ENCODE results near the gene APRT. TPM values are rescaled to one million over a fixed set of nuclear protein-coding genes. Genes with fewer than 3 reads are reported as not detected.
A peak's percentile ranks its signal among the peaks of the same experiment; 100 is the strongest.

The APRT gene
- total and polyA plus RNA-seq, 9 of the 15 experiments (the other 6 are each of a cell fraction or from before 2014, with no cell fraction given), result 41.7 to 409 (median 146) TPM

GRCh38 chr16:88810912-88811768 is 588 bp downstream of the APRT start (continued):
- TF ChIP-seq ARID4B (CRISPR knock-in tag; IDR thresholded peaks at IDR 0.05), result peak; percentile 96
- TF ChIP-seq ZFX (CRISPR knock-in tag; IDR thresholded peaks at IDR 0.05), result no peak
- peak; percentile 69 for TF ChIP-seq BHLHE40 (IDR thresholded peaks at IDR 0.05; ENCODE audit: low read length)
- peak; percentile 94 for TF ChIP-seq USF2 (CRISPR knock-in tag; IDR thresholded peaks at IDR 0.05)
- 0 out of 2 replicates have a peak, but pooled peaks have one; percentile 5 for TF ChIP-seq TFAP4 (CRISPR knock-in tag; IDR thresholded peaks at IDR 0.05; ENCODE audit: borderline replicate concordance)
- TF ChIP-seq TRIM25 (IDR thresholded peaks at IDR 0.05; ENCODE audit: borderline replicate concordance), result no peak
- TF ChIP-seq ZNF41 (CRISPR knock-in tag; conservative IDR thresholded peaks at IDR 0.05), result no peak
- no peak for TF ChIP-seq HDAC6 (IDR thresholded peaks at IDR 0.05; ENCODE audit: low read depth, low read length)
- peak; percentile 47; the same call in 1 of the 2 replicates for TF ChIP-seq BCOR (IDR thresholded peaks at IDR 0.05)
- TF ChIP-seq L3MBTL2 (IDR thresholded peaks at IDR 0.05), result no peak; the same call in 1 of the 2 replicates
- TF ChIP-seq RBM34 (IDR thresholded peaks at IDR 0.05; ENCODE audit: borderline replicate concordance, insufficient read depth, low read length), result no peak
- TF ChIP-seq PML (IDR thresholded peaks at IDR 0.05; ENCODE audit: low read length), result no peak; the same call in 1 of the 2 replicates
- TF ChIP-seq ATF2 (CRISPR knock-in tag; IDR thresholded peaks at IDR 0.05), result no peak
- no peak for TF ChIP-seq ZNF232 (CRISPR knock-in tag; IDR thresholded peaks at IDR 0.05)
- no peak for TF ChIP-seq FOXP4 (CRISPR knock-in tag; IDR thresholded peaks at IDR 0.05; ENCODE audit: borderline replicate concordance)
